ENCODE results near the gene ANO10. TPM values are rescaled to one million over a fixed set of nuclear protein-coding genes. Genes with fewer than 3 reads are reported as not detected.
"Not testable (repeated sequence)": the region's sequence is repeated elsewhere in the genome, so short reads cannot be mapped to it uniquely, and the experiment has no call there.

The ANO10 gene
- polyA plus RNA-seq, 1 donor from 2014 or later: 5.8 TPM

GRCh38 chr3:43468133-43468532, 153.7 kb downstream of the ANO10 start:
- H3K4me3 Mint-ChIP-seq: no peak overlapping the region
- H3K27ac Mint-ChIP-seq: no peak overlapping the region
- no peaks in the 10 kb centered on the region for H3K9me3 Mint-ChIP-seq
- peaks cover 2% of the 10 kb centered on the region for H3K27me3 Mint-ChIP-seq
- H3K4me1 Mint-ChIP-seq: no peaks in the 10 kb centered on the region
- peaks cover 7% of the 10 kb centered on the region for H3K36me3 Mint-ChIP-seq

- no peak overlapping the region for H3K4me3 Mint-ChIP-seq
- peaks cover 15% of the 10 kb centered on the region for H3K36me3 Mint-ChIP-seq
- H3K27me3 Mint-ChIP-seq: no peaks in the 10 kb centered on the region
- H3K27ac Mint-ChIP-seq: no peak overlapping the region
- peaks cover 0 to 5% (median 1%) of the 10 kb centered on the region in 3 donors for H3K9me3 Mint-ChIP-seq
- H3K4me1 Mint-ChIP-seq: no peaks in the 10 kb centered on the region
These were observed 156.7 kb downstream of the ANO10 start for GRCh38 chr3:43465109-43465508.

GRCh38 chr3:43462566-43462965, 159.2 kb downstream of the ANO10 start:
- not testable (repeated sequence) for H3K27me3 Mint-ChIP-seq, H3K9me3 Mint-ChIP-seq, H3K4me3 Mint-ChIP-seq, H3K4me1 Mint-ChIP-seq, H3K27ac Mint-ChIP-seq
- peaks cover 15% of the 10 kb centered on the region for H3K36me3 Mint-ChIP-seq

GRCh38 chr3:43461345-43461744, 160.5 kb downstream of the ANO10 start:
- Mint-ChIP-seq H3K27ac (no peak overlapping the region), H3K27me3 (peaks cover 1% of the 10 kb centered on the region), H3K36me3 (peaks cover 15% of the 10 kb centered on the region), H3K4me1 (no peaks in the 10 kb centered on the region), H3K9me3 (peaks cover 0 to 5% (median 3%) of the 10 kb centered on the region in 3 donors), H3K4me3 (no peak overlapping the region)

GRCh38 chr3:43457038-43457437, 164.8 kb downstream of the ANO10 start:
- H3K4me3 Mint-ChIP-seq, H3K36me3 Mint-ChIP-seq, H3K27me3 Mint-ChIP-seq, H3K27ac Mint-ChIP-seq, H3K4me1 Mint-ChIP-seq, H3K9me3 Mint-ChIP-seq: not testable (repeated sequence)

- Mint-ChIP-seq H3K27me3 (peaks cover 1% of the 10 kb centered on the region), H3K9me3 (peaks cover 0 to 2% (median 0%) of the 10 kb centered on the region in 3 donors), H3K4me3 (no peak overlapping the region), H3K27ac (no peak overlapping the region), H3K4me1 (no peaks in the 10 kb centered on the region), H3K36me3 (no peaks in the 10 kb centered on the region)
These were observed 166.6 kb downstream of the ANO10 start for GRCh38 chr3:43455233-43455632.

GRCh38 chr3:43453981-43454380, 167.8 kb downstream of the ANO10 start:
- Mint-ChIP-seq H3K27ac (no peak overlapping the region), H3K9me3 (peaks cover 0 to 2% (median 0%) of the 10 kb centered on the region in 3 donors), H3K36me3 (no peaks in the 10 kb centered on the region), H3K4me3 (no peak overlapping the region), H3K27me3 (peaks cover 1% of the 10 kb centered on the region), H3K4me1 (no peaks in the 10 kb centered on the region)

- H3K36me3 Mint-ChIP-seq: no peaks in the 10 kb centered on the region
- peaks cover 0 to 1% (median 0%) of the 10 kb centered on the region in 3 donors for H3K9me3 Mint-ChIP-seq
- H3K27me3 Mint-ChIP-seq: peaks cover 1% of the 10 kb centered on the region
- H3K4me1 Mint-ChIP-seq: no peaks in the 10 kb centered on the region
- H3K27ac Mint-ChIP-seq: no peak overlapping the region
- no peak overlapping the region for H3K4me3 Mint-ChIP-seq
These were observed 170.0 kb downstream of the ANO10 start for GRCh38 chr3:43451670-43452254.

GRCh38 chr3:43448098-43448497, 173.7 kb downstream of the ANO10 start:
- H3K36me3 Mint-ChIP-seq: peaks cover 3% of the 10 kb centered on the region
- peaks cover 0 to 1% (median 0%) of the 10 kb centered on the region in 3 donors for H3K9me3 Mint-ChIP-seq
- H3K27me3 Mint-ChIP-seq: no peaks in the 10 kb centered on the region
- H3K27ac Mint-ChIP-seq: no peak overlapping the region
- H3K4me1 Mint-ChIP-seq: peaks cover 0 to 3% (median 0%) of the 10 kb centered on the region in 3 donors
- no peak overlapping the region for H3K4me3 Mint-ChIP-seq

GRCh38 chr3:43445820-43446219, 176.0 kb downstream of the ANO10 start:
- H3K27me3 Mint-ChIP-seq: no peaks in the 10 kb centered on the region
- H3K27ac Mint-ChIP-seq: no peak overlapping the region
- H3K4me1 Mint-ChIP-seq: peaks cover 0 to 3% (median 0%) of the 10 kb centered on the region in 3 donors
- peaks cover 0 to 1% (median 0%) of the 10 kb centered on the region in 3 donors for H3K9me3 Mint-ChIP-seq
- no peak overlapping the region for H3K4me3 Mint-ChIP-seq
- peaks cover 8% of the 10 kb centered on the region for H3K36me3 Mint-ChIP-seq

- Mint-ChIP-seq H3K4me3 (no peak overlapping the region), H3K36me3 (peaks cover 10% of the 10 kb centered on the region), H3K9me3 (peaks cover 3 to 7% (median 5%) of the 10 kb centered on the region in 3 donors), H3K27me3 (no peaks in the 10 kb centered on the region), H3K4me1 (peaks cover 0 to 3% (median 2%) of the 10 kb centered on the region in 3 donors), H3K27ac (no peak overlapping the region)
These were observed 178.9 kb downstream of the ANO10 start for GRCh38 chr3:43442872-43443395.

- H3K4me1 Mint-ChIP-seq: peaks cover 0 to 2% (median 0%) of the 10 kb centered on the region in 3 donors
- H3K9me3 Mint-ChIP-seq: peaks cover 3 to 8% (median 5%) of the 10 kb centered on the region in 3 donors
- no peak overlapping the region for H3K4me3 Mint-ChIP-seq
- H3K27me3 Mint-ChIP-seq: no peaks in the 10 kb centered on the region
- no peak overlapping the region for H3K27ac Mint-ChIP-seq
- H3K36me3 Mint-ChIP-seq: peaks cover 12% of the 10 kb centered on the region
These were observed 185.2 kb downstream of the ANO10 start for GRCh38 chr3:43436507-43437140.

GRCh38 chr3:43435706-43436105, 186.1 kb downstream of the ANO10 start:
- H3K27me3 Mint-ChIP-seq: no peaks in the 10 kb centered on the region
- peaks cover 3 to 8% (median 5%) of the 10 kb centered on the region in 3 donors for H3K9me3 Mint-ChIP-seq
- H3K4me1 Mint-ChIP-seq: peaks cover 0 to 2% (median 0%) of the 10 kb centered on the region in 3 donors
- peaks cover 7% of the 10 kb centered on the region for H3K36me3 Mint-ChIP-seq
- no peak overlapping the region for H3K27ac Mint-ChIP-seq
- no peak overlapping the region for H3K4me3 Mint-ChIP-seq

GRCh38 chr3:43434431-43434830, 187.4 kb downstream of the ANO10 start:
- Mint-ChIP-seq H3K4me1 (no peaks in the 10 kb centered on the region), H3K27ac (no peak overlapping the region)

GRCh38 chr3:43432462-43432861, 189.3 kb downstream of the ANO10 start:
- peaks cover 7% of the 10 kb centered on the region for H3K36me3 Mint-ChIP-seq
- no peak overlapping the region for H3K4me3 Mint-ChIP-seq
- no peak overlapping the region for H3K27ac Mint-ChIP-seq
- H3K4me1 Mint-ChIP-seq: no peaks in the 10 kb centered on the region
- H3K9me3 Mint-ChIP-seq: peaks cover 0 to 1% (median 0%) of the 10 kb centered on the region in 3 donors
- no peaks in the 10 kb centered on the region for H3K27me3 Mint-ChIP-seq

More at GRCh38 chr3:43434431-43434830, 187.4 kb downstream of the ANO10 start:
- no peaks in the 10 kb centered on the region for H3K27me3 Mint-ChIP-seq
- H3K9me3 Mint-ChIP-seq: peaks cover 0 to 8% (median 0%) of the 10 kb centered on the region in 3 donors
- H3K36me3 Mint-ChIP-seq: peaks cover 5% of the 10 kb centered on the region
- no peak overlapping the region for H3K4me3 Mint-ChIP-seq

- Mint-ChIP-seq H3K4me3 (no peak overlapping the region), H3K4me1 (no peaks in the 10 kb centered on the region), H3K27me3 (no peaks in the 10 kb centered on the region), H3K36me3 (peaks cover 16% of the 10 kb centered on the region), H3K9me3 (no peaks in the 10 kb centered on the region), H3K27ac (no peak overlapping the region)
These were observed 195.4 kb downstream of the ANO10 start for GRCh38 chr3:43426388-43426787.
